ENCODE results near the gene GTF2F2. TPM values are rescaled to one million over a fixed set of nuclear protein-coding genes. Genes with fewer than 3 reads are reported as not detected.

Gene GTF2F2
- total RNA-seq, 2 experiments from 2014 or later = 15.0 to 15.1 TPM

DNA sequence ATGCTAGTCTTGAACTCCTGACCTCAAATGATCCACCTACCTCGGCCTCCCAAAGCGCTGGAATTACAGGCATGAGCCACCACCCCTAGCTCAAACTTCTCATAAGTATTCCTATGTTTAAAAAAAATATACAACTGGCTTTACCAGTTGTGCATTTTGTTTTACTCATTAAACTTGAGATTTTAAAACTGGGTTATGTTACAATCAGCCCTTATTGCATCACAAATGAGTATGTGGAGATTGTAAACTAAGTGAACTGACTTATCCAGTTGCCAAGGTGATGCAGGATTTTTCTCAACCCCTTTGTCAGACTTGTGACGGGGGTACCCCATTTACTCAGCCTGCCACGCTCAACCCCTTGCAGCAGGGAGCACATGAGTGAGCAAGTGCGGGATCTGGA lies 14.4 kb upstream of the GTF2F2 start:
- DNase-seq (no peak), ATAC-seq (ENCODE audit: low read depth) (no peak)
- peaks cover 6% of the 10 kb centered on the region for H3K4me1 Mint-ChIP-seq
- H3K27me3 Mint-ChIP-seq = peaks cover 7% of the 10 kb centered on the region
- POLR2A ChIA-PET = no interaction called here
- no peak overlapping the region for H3K27ac Mint-ChIP-seq
- no peak overlapping the region for H3K4me3 Mint-ChIP-seq
- no peaks in the 10 kb centered on the region for H3K9me3 Mint-ChIP-seq
- no peaks in the 10 kb centered on the region for H3K36me3 Mint-ChIP-seq

DNA sequence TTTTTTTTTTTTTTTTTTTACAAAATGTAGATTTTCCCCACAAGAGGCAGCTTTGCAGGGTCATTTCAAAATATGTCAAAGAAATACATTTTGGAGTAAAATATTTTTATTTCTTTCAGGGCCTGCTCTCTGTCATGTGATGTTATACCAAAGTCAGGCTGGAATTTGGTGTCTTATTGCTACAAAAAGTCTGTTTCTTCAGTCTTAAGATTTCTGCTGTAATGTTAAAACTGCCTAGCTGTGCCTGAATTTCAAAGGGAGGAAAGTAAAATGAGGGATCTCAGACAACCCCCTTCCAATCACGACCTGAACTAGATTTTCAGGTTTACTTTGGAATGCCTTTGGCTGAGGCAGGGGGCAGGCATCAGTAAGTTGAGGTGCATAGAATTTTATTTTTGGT lies 12.8 kb upstream of the GTF2F2 start:
- DNase-seq (no peak), ATAC-seq (ENCODE audit: low read depth) (no peak)
- Mint-ChIP-seq H3K27me3 (peaks cover 7% of the 10 kb centered on the region), H3K4me1 (peaks cover 6% of the 10 kb centered on the region), H3K9me3 (no peaks in the 10 kb centered on the region), H3K27ac (no peak overlapping the region), H3K36me3 (no peaks in the 10 kb centered on the region), H3K4me3 (no peak overlapping the region)
- POLR2A ChIA-PET = interaction anchor here (1.0 kb wide), 1 partner anchor 53 kb away, joined by 3 read pairs; no protein-coding TSS in a partner anchor

DNA sequence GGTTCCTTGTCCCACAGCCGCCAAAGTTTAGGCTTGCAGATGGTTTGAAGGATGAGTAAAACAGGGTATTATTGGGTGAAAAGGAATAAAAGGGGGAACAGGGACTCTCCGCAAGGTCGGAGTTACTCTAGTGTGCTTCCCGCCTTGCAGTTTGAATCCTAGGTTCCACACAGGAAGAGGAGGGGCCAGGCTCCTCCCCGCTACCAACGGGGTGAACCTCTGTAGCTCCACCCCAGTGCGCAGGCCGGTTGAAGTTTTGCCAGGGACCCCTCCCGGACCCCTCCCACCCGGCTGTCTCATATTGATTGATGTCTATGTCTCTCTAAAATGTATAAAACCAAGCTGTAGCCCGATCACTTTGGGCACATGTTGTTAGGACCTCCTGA lies 11.6 kb upstream of the GTF2F2 start:
- peak; percentile 50 for ATAC-seq (ENCODE audit: low read depth)
- POLR2A ChIA-PET = no interaction called here
- H3K27ac Mint-ChIP-seq = no peak overlapping the region

GRCh38 chr13:45109102-45109720 lies 11.1 kb upstream of the GTF2F2 start:
- DNase-seq (no peak), ATAC-seq (ENCODE audit: low read depth) (peak; percentile 68)
- POLR2A ChIA-PET = no interaction called here
- peak overlapping the region; percentile 30 for H3K4me3 Mint-ChIP-seq
- H3K27ac Mint-ChIP-seq = peak overlapping the region; percentile 17
- H3K36me3 Mint-ChIP-seq = no peaks in the 10 kb centered on the region
- H3K9me3 Mint-ChIP-seq = no peaks in the 10 kb centered on the region
- peaks cover 5% of the 10 kb centered on the region for H3K27me3 Mint-ChIP-seq
- peaks cover 8% of the 10 kb centered on the region for H3K4me1 Mint-ChIP-seq

More for the DNA sequence above, 11.6 kb upstream of the GTF2F2 start:
- no peaks in the 10 kb centered on the region for H3K9me3 Mint-ChIP-seq
- DNase-seq = no peak
- H3K4me1 Mint-ChIP-seq = peaks cover 8% of the 10 kb centered on the region
- H3K27me3 Mint-ChIP-seq = peaks cover 5% of the 10 kb centered on the region
- H3K36me3 Mint-ChIP-seq = no peaks in the 10 kb centered on the region
- peak overlapping the region; percentile 30 for H3K4me3 Mint-ChIP-seq

DNA sequence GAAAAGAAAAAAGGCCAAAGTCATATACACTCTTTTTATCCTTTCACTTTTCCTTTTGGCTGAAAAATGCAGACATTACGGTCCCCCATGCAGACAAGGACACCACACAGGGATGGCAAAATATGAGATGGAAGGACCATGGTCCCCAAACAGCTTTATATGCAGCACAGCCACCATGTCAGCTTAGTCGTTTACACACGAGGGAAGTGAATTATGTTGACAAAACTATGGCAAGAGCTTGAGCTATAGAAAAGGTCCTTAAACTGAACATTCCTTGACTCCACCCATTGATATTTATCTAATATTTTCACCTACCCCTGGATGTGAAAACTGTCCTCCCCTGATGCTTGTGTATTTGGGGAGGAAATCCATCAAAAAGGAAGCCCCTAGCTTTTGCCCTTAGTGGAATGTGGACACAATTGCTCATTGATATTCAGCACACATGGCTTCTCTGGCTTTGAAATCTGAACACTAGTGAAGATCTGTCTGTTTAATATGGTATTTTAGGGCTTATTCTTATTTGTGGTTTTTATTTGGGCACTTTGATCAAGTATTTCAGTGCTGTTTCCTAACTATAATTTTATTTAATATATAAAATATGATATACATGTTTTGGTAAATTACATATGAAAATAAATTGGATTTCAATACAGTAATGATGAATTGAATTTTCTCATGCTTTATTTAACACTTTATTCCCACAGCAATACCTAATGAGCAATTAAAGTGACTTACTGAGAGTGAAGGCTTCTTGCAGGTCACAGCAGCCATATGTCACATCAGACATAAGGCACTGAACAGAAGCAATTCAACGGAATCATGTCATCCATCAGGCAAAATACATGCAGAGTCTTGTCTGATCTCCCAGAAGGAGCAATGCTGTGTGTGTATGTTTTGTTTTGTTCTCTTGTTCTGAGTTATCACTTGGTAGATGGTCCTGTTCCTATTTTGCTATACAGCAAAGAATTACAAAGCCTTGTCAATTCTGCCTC lies 6.8 kb upstream of the GTF2F2 start:
- DNase-seq (no peak), ATAC-seq (ENCODE audit: low read depth) (no peak)
- POLR2A ChIA-PET = no interaction called here
- Mint-ChIP-seq H3K4me1 (peaks cover 8% of the 10 kb centered on the region), H3K27me3 (no peaks in the 10 kb centered on the region), H3K4me3 (no peak overlapping the region), H3K36me3 (no peaks in the 10 kb centered on the region), H3K27ac (no peak overlapping the region), H3K9me3 (no peaks in the 10 kb centered on the region)

DNA sequence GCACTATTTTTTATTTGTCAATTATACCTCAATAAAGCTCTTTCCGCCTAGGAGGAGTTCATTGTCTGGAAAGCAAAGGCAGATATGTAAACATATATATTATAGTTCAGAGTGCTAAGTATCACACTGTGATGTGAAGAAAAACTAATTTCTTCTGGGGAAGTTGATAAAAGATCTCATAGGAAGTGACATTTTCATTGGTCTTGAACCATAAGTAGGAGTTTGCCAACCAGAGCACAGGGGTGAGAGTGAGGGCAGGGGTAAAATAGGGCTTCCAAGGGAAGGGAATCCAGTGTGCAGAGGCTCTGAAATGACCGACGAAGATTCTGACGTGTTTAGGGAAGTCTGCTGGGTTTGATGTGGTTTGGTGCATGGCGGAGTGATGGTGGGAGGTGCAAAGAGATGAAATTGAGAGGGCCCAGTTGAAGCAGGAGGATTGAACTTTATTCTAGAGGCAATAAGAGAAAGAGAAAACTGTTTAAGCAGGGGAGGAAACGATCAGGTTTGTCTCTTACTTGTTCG lies 780 bp upstream of the GTF2F2 start:
- Mint-ChIP-seq H3K36me3 (no peaks in the 10 kb centered on the region), H3K27ac (no peak overlapping the region), H3K4me3 (no peak overlapping the region), H3K9me3 (no peaks in the 10 kb centered on the region), H3K27me3 (no peaks in the 10 kb centered on the region), H3K4me1 (peaks cover 2% of the 10 kb centered on the region)
- ATAC-seq (ENCODE audit: low read depth) (peak; percentile 67), DNase-seq (peak; percentile 53)
- POLR2A ChIA-PET = interaction anchor here (0.7 to 1.0 kb wide), 3 partner anchors 17 to 222 kb away, joined by 3 read pairs; no protein-coding TSS in a partner anchor

DNA sequence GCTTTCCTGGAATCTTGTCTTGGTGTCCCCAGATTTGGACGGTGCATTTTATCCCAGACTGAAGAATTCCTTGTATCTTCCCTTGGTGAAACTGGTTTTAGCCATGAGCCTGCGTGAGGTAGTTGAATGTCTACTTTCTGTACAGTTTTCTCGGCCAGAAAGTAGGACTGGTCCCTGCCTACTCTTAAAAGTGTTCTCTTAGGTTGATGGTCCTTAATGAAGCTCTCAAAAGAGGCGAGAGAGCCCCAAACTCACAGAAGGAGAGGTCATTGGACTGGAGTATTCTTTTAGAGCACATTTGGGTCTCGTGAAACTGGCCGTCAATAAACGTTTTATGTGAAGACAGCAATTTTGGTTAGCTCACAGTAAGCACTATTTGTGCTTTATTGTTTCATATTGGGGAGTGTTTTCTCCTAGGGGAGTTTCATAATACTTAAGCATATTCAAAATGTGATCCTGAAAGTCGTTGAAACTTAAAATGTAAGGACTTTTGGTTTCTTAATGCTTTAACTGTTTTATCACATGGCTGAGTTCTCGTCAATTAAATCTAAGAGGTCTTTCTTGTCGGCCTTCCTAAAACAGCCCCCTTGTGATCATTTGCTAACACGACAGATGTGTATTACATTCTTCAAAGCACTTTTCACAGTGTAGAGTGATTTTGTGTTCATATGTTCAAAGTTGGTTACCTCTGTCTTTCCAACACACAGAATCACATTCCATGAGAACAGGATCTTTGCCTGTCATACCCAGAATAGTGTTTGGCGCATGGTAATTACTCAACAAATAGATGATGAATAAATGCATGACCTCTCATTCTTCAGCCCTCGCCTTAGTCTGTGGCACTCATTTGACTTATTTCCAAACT lies 889 bp downstream of the GTF2F2 start:
- ATAC-seq (ENCODE audit: low read depth) (no peak), DNase-seq (no peak)
- no peaks in the 10 kb centered on the region for H3K36me3 Mint-ChIP-seq
- H3K27ac Mint-ChIP-seq = no peak overlapping the region
- POLR2A ChIA-PET = no interaction called here
- no peaks in the 10 kb centered on the region for H3K9me3 Mint-ChIP-seq
- no peak overlapping the region for H3K4me3 Mint-ChIP-seq
- H3K27me3 Mint-ChIP-seq = no peaks in the 10 kb centered on the region
- H3K4me1 Mint-ChIP-seq = peaks cover 3% of the 10 kb centered on the region

DNA sequence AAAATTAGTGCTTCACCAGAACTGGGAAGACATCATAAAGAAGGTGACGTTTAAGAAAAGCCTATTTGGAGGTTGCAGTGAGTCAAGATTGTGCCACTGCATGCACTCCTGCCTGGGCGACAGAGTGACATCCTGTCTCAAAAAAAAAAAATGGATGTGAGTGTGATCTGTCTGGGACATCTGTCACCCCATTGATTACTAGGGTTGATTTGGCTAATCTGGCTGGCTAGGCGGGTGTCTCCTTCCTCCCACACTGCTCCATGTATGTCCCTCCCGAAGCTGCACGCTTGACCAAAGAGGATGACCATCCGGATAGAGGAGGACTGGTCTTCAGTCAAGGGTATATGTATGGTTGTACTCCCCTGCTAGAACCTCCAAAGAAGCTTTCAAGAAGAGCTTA lies 2.6 kb downstream of the GTF2F2 start:
- no peak for ATAC-seq (ENCODE audit: low read depth)
- POLR2A ChIA-PET = interaction anchor here (0.5 kb wide), 1 partner anchor 10 kb away, joined by 3 read pairs; no protein-coding TSS in a partner anchor
- Mint-ChIP-seq H3K27ac (no peak overlapping the region), H3K4me3 (no peak overlapping the region), H3K27me3 (no peaks in the 10 kb centered on the region), H3K4me1 (peaks cover 3% of the 10 kb centered on the region), H3K9me3 (no peaks in the 10 kb centered on the region), H3K36me3 (no peaks in the 10 kb centered on the region)
- no peak for DNase-seq

DNA sequence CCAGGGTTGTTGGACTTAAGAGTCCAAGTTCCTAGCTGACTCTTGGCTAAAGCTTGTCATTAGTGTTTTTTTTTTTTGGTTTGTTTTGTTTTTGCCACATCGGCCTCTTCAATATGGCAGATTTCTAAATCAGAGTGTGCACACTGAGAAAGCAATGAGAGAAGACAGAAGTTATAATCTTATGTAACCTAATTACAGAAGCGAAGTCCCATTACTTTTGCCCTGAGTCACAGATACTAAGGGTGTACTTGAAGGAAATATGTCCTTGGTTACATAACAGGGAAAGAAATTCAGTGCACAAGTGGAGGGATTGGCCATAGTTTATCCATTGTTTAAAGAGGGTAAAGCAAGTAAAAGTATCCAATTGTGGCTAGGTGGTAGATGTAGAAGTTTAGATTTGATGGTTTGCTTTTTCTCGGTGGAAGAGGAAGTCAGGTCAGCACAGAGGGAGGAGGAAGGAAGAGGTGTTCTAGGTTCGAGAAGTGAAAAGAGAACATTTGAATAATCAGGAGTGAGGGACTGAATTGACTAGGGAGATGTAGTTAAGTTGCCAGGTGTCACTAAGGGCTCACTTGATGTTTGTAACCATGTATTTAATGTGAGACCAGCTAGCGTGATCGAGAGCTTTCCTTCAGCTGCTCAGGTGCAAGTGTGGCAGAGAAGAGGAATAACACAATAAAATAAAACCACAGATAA lies 12.2 kb downstream of the GTF2F2 start:
- ATAC-seq (ENCODE audit: low read depth) (no peak), DNase-seq (no peak)
- POLR2A ChIA-PET = no interaction called here
- Mint-ChIP-seq H3K4me1 (peaks cover 7% of the 10 kb centered on the region), H3K4me3 (no peak overlapping the region), H3K36me3 (peaks cover 27% of the 10 kb centered on the region), H3K27me3 (no peaks in the 10 kb centered on the region), H3K27ac (no peak overlapping the region), H3K9me3 (peaks cover 11% of the 10 kb centered on the region)

DNA sequence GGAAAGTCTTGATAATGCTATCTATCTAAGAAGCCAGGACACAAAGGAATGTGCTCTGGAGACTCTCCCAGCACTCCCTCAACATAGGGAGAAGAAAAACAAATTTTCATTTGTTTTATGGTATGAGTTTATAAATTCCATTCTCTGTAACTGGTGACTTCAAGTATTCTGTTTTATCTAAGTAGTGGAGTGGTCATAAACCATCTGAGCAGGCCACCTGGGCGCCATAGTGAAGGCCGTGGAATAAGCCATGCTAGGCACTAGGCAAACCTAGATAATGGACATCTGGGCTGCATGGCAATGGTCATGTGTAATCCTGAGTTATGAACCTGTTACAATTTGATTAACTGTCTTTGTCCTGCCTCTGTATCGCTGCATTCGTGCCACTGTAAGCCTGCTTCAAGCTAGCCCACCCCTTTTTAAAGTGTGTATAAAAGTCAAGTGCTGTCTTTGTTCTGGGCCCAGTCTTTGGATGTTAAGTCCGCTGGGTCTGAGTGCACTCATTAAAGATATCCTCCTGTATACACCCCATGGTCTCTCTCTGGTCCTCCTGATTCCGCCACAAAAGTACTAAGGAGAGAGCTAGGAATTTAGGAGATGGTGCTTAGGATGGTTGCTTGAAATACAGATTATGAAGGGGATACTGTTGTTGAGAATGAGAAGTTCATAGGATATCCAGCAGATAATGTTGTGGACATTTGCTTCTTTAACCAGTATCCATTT lies 13.2 kb downstream of the GTF2F2 start:
- peaks cover 11% of the 10 kb centered on the region for H3K4me1 Mint-ChIP-seq
- no peak for DNase-seq
- no peak overlapping the region for H3K27ac Mint-ChIP-seq
- no peaks in the 10 kb centered on the region for H3K27me3 Mint-ChIP-seq
- H3K9me3 Mint-ChIP-seq = peaks cover 11% of the 10 kb centered on the region
- ATAC-seq (ENCODE audit: low read depth) = no peak
- no peak overlapping the region for H3K4me3 Mint-ChIP-seq
- peaks cover 32% of the 10 kb centered on the region for H3K36me3 Mint-ChIP-seq
- POLR2A ChIA-PET = no interaction called here

- no peaks in the 10 kb centered on the region for H3K27me3 Mint-ChIP-seq
- POLR2A ChIA-PET = no interaction called here
- peaks cover 11% of the 10 kb centered on the region for H3K9me3 Mint-ChIP-seq
- H3K4me1 Mint-ChIP-seq = peaks cover 11% of the 10 kb centered on the region
- no peak overlapping the region for H3K27ac Mint-ChIP-seq
- peaks cover 28% of the 10 kb centered on the region for H3K36me3 Mint-ChIP-seq
- H3K4me3 Mint-ChIP-seq = no peak overlapping the region
- ATAC-seq (ENCODE audit: low read depth) (no peak), DNase-seq (no peak)
These were observed 16.6 kb downstream of the GTF2F2 start for GRCh38 chr13:45136741-45137504.
